ENCODE data around the gene MAP1LC3B2.

- no peak for TF ChIP-seq TAF1 (IDR thresholded peaks at IDR 0.05; ENCODE audit: borderline replicate concordance, insufficient read depth, low read length)
- no peak for TF ChIP-seq POLR2AphosphoS5 (IDR thresholded peaks at IDR 0.05; ENCODE audit: low read depth, low read length)
- no peak for TF ChIP-seq SIN3A (IDR thresholded peaks at IDR 0.05; ENCODE audit: borderline replicate concordance, insufficient read depth, low read length)
- TF ChIP-seq, protein P1, sequence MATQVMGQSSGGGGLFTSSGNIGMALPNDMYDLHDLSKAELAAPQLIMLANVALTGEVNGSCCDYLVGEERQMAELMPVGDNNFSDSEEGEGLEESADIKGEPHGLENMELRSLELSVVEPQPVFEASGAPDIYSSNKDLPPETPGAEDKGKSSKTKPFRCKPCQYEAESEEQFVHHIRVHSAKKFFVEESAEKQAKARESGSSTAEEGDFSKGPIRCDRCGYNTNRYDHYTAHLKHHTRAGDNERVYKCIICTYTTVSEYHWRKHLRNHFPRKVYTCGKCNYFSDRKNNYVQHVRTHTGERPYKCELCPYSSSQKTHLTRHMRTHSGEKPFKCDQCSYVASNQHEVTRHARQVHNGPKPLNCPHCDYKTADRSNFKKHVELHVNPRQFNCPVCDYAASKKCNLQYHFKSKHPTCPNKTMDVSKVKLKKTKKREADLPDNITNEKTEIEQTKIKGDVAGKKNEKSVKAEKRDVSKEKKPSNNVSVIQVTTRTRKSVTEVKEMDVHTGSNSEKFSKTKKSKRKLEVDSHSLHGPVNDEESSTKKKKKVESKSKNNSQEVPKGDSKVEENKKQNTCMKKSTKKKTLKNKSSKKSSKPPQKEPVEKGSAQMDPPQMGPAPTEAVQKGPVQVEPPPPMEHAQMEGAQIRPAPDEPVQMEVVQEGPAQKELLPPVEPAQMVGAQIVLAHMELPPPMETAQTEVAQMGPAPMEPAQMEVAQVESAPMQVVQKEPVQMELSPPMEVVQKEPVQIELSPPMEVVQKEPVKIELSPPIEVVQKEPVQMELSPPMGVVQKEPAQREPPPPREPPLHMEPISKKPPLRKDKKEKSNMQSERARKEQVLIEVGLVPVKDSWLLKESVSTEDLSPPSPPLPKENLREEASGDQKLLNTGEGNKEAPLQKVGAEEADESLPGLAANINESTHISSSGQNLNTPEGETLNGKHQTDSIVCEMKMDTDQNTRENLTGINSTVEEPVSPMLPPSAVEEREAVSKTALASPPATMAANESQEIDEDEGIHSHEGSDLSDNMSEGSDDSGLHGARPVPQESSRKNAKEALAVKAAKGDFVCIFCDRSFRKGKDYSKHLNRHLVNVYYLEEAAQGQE (IDR thresholded peaks at IDR 0.05; ENCODE audit: insufficient read depth in 1 of 2, low read depth in 2 of 2, low read length in 2 of 2) = no peak
- TF ChIP-seq FOXP2 (optimal IDR thresholded peaks at IDR 0.05; ENCODE audit: borderline replicate concordance, extremely low read depth, extremely low read length, insufficient read depth) = no peak
Observed at GRCh38 chr12:116595672-116596071, 36.5 kb downstream of the MAP1LC3B2 start.
